Lower leg skin (tissue), 4 donors: Measurements from ENCODE around the gene ST7. TPM values are rescaled to one million over a fixed set of nuclear protein-coding genes. Genes with fewer than 3 reads are reported as not detected.

Experiments used
- DNase-seq, 2 donors: peaks; one replicate each; pipeline ENCODE4 v3.0.0-alpha.2; 2019; ENCODE audit warnings: low spot score in 2 of 2
- H3K4me3 ChIP-seq: fragments of 200-600 bp; sonication (generic); 2 replicates; pipeline ENCODE4 v1.5.1; 2017; ENCODE audit warnings: mild to moderate bottlenecking, low read depth; ENCODE audit not compliant: poor library complexity, severe bottlenecking
- CTCF ChIP-seq, 3 donors: fragments of 450-650 bp; IDR thresholded peaks; one replicate each; pipeline ENCODE4 v1.5.1; 2016; ENCODE audit warnings: antibody characterized with exemption in 3 of 3, mild to moderate bottlenecking in 3 of 3, moderate library complexity in 2 of 3
- POLR2A ChIP-seq, 2 donors: fragments of 450-650 bp; IDR thresholded peaks; one replicate each; pipeline ENCODE4 v1.6.1; 2016 to 2017; ENCODE audit warnings: antibody characterized with exemption in 2 of 2, mild to moderate bottlenecking in 1 of 2, moderate library complexity in 1 of 2
- WGBS, 2 donors: methylation state at CpG; one replicate each; pipeline ENCODE4 v1.1.5; 2018; 5-methylcytosine and 5-hydroxymethylcytosine counted together
- intact Hi-C: fragments of 100-400 bp; cut with DNase I; formaldehyde crosslinking; loops from one replicate; pipeline ENCODE4 v1.15.0; 2023; ENCODE audit warnings: low total_unique reads
- total RNA-seq, 4 donors: library from RNA; depleted of rRNA; stranded (reverse); fragments of >200 nt; gene quantifications; one replicate each; pipeline ENCODE4 v1.1.0, GENCODE V29; 2016

The ST7 gene
- total RNA-seq, 4 donors from 2014 or later: 10.8 to 17.1 (median 11.4) TPM

- TF ChIP-seq CTCF (IDR thresholded peaks at IDR 0.05): no peak
- TF ChIP-seq POLR2A (IDR thresholded peaks at IDR 0.05): no peak
- no peak for DNase-seq
- 80 to 89% methylated on average over 5 of the region's 5 CpGs for WGBS, 2 donors
- no peak overlapping the region for H3K4me3 ChIP-seq
- intact Hi-C loops: no loop called here
Measured at GRCh38 chr7:117216436-117217069, 263.3 kb downstream of the ST7 start.

DNA sequence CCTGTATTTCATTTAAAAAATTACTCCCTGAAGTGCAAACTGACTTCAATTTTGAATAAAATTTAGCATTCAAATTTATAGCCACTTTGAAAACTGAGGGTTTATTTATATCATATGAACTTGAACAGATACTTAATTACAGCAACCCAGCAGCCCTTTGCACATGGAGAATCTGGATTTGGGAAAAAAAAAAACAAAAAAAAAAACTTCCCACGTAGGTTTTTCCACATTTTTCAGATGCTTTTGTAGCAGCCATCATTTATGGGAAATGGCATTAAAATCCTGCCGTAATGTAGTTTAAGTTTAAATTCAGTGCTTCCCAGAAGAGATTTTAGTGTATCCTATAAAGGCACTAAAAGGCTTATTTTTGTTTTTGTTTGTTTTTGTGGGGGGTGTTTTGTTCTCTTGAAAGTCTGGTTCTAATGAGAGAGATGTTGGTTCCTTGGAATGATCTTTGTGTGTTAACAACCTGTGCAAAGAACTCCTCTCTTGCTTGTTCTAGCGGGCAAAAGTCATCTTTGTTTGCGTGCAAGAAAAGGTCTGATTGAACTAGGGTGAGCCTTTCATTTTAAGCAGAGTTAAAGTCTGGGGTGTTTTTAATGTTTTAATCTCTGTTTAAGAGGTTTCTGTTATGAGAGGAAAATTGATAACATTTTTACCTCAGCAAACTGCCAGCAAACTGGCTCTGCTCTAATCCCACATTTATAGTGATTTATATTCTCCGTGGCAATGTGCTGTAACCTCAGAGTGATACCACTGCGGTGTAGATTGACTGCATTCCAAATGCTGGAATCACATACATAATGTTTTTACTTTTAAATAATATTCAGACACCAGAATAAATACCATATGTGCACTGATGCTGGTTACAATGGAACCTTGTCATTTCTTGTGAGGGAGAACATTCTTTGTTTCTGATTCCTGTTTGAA, 264.1 kb downstream of the ST7 start:
- TF ChIP-seq CTCF (IDR thresholded peaks at IDR 0.05): no peak
- TF ChIP-seq POLR2A (IDR thresholded peaks at IDR 0.05): no peak
- no peak overlapping the region for H3K4me3 ChIP-seq
- no peak for DNase-seq
- intact Hi-C loops: no loop called here
- WGBS, 2 donors: 74 to 79% methylated on average over 6 of the region's 6 CpGs

DNA sequence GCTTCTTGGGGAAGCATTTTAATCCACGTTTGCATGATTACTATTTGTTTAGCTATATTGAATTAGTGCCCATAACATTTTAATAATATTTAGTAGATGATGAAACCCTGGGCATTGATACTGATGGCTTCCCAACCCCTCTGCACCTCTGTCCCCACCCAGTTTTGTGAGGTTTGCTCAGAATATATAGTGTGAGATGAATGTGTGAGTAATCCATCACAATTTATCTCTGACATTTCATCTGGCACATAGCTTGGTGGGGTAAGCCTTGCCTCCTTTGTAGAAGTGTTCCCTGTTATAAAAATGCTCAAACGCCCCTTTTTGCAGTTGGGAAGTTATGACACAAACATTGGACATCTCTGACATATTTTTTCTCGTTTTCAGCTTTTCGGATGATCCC, 265.4 kb downstream of the ST7 start:
- intact Hi-C loops: no loop called here
- WGBS, 2 donors: 63 to 67% methylated on average over 4 of the region's 4 CpGs
- no peak for DNase-seq
- no peak overlapping the region for H3K4me3 ChIP-seq
- TF ChIP-seq POLR2A (IDR thresholded peaks at IDR 0.05) (no peak), CTCF (IDR thresholded peaks at IDR 0.05) (no peak)

GRCh38 chr7:117219485-117219884, 266.2 kb downstream of the ST7 start:
- 79 to 87% methylated on average over 8 of the region's 8 CpGs for WGBS, 2 donors
- intact Hi-C loops: no loop called here
- no peak overlapping the region for H3K4me3 ChIP-seq
- DNase-seq: no peak
- TF ChIP-seq POLR2A (IDR thresholded peaks at IDR 0.05) (no peak), CTCF (IDR thresholded peaks at IDR 0.05) (no peak)

GRCh38 chr7:117220836-117221235, 267.5 kb downstream of the ST7 start:
- no peak for DNase-seq
- intact Hi-C loops: no loop called here
- no peak overlapping the region for H3K4me3 ChIP-seq
- WGBS, 2 donors: 80 to 95% methylated on average over 5 of the region's 5 CpGs
- no peak for TF ChIP-seq CTCF (IDR thresholded peaks at IDR 0.05)
- no peak for TF ChIP-seq POLR2A (IDR thresholded peaks at IDR 0.05)
